RWPE2 (cell line): ENCODE data around the gene PIAS3.
"Not testable (repeated sequence)": the region's sequence is repeated elsewhere in the genome, so short reads cannot be mapped to it uniquely, and the experiment has no call there.

ENCODE experiments used
- ATAC-seq: fragments of 200-7000 bp; cut with Tn5 transposase; 3 replicates; pipeline ENCODE4 v1.9.1; 2021; ENCODE audit warnings: low read depth
- DNase-seq: peaks from one replicate; pipeline ENCODE4 v3.0.0-alpha.2; 2020; ENCODE audit warnings: low spot score
- H3K27ac ChIP-seq: fragments of 450-650 bp; 2 replicates; pipeline ENCODE4 v1.5.1; 2017; ENCODE audit warnings: mild to moderate bottlenecking; ENCODE audit not compliant: poor library complexity, severe bottlenecking
- H3K27me3 ChIP-seq: fragments of 250-450 bp; sonication (Bioruptor Pico); 2 replicates; pipeline ENCODE4 v1.5.1; 2021; ENCODE audit warnings: mild to moderate bottlenecking, moderate library complexity; ENCODE audit not compliant: insufficient read depth, poor library complexity, severe bottlenecking
- H3K36me3 ChIP-seq: fragments of 250-450 bp; sonication (Bioruptor Pico); 2 replicates; pipeline ENCODE4 v1.5.1; 2020; ENCODE audit warnings: low read depth, mild to moderate bottlenecking, moderate library complexity
- H3K4me1 ChIP-seq: fragments of 250-450 bp; sonication (Bioruptor Pico); 2 replicates; pipeline ENCODE4 v1.5.1; 2021; ENCODE audit warnings: mild to moderate bottlenecking, moderate library complexity; ENCODE audit not compliant: insufficient read depth, poor library complexity, severe bottlenecking
- H3K4me3 ChIP-seq: fragments of 250-450 bp; sonication (Bioruptor Pico); 2 replicates; pipeline ENCODE4 v1.5.1; 2021; ENCODE audit warnings: mild to moderate bottlenecking, moderate library complexity; ENCODE audit not compliant: severe bottlenecking
- H3K9me3 ChIP-seq: fragments of 250-450 bp; sonication (Bioruptor Pico); 2 replicates; pipeline ENCODE4 v1.5.1; 2021; ENCODE audit warnings: mild to moderate bottlenecking, moderate library complexity; ENCODE audit not compliant: severe bottlenecking
- TF ChIP-seq, protein P1 (sequence below): fragments of 450-650 bp; IDR thresholded peaks from one replicate; pipeline ENCODE4 v1.5.1; 2017; ENCODE audit warnings: mild to moderate bottlenecking, moderate library complexity; ENCODE audit not compliant: poor library complexity, severe bottlenecking

The PIAS3 gene

DNA sequence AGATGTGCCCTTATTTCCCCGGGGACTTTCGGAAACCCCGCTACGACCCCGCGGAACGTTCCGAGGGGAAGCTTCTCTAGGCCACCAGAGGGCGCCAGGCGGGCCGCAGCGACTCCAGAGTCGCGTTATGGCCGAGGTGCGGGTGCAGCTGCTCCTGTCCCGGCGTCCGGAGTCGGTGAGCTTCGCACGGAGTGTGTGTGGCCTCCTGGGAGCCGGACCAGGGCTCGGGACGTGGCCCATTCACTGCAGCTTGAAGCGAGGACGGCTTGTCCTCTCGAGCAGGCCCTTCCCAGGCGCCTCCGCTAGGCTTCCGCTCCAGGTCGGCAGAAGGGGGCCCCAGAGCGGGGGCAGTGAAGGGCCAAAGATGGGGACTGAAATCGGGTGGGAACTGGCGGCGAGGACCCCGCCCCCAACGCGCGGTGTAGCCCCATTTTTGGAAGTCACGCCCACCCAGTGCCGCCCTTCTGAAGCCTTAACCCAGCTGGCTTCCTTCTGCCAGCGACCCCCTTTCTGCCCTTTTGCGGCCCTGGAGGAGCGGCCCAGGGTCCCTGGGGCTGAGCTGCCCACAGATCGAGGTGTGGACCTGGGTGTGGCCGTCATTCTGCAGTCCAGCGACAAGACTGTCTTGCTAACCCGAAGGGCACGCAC is 13.2 kb downstream of the PIAS3 start, which contains the start of gene NUDT17:
TSS of gene NUDT17 (plus strand) at position 117 of the 648 bp plus-strand sequence. CDS start at position 128, 11 bp downstream.
- ATAC-seq (peak; percentile 66), DNase-seq (peak; percentile 74)
- Histone ChIP-seq H3K27me3 (no peaks in the 10 kb centered on the region), H3K27ac (no peak within 1 kb of the TSS), H3K9me3 (no peaks in the 10 kb centered on the region), H3K36me3 (peaks cover 30% of the 10 kb centered on the region), H3K4me3 (peak within 1 kb of the TSS; percentile 43), H3K4me1 (no peaks in the 10 kb centered on the region)
- TF ChIP-seq, protein P1, sequence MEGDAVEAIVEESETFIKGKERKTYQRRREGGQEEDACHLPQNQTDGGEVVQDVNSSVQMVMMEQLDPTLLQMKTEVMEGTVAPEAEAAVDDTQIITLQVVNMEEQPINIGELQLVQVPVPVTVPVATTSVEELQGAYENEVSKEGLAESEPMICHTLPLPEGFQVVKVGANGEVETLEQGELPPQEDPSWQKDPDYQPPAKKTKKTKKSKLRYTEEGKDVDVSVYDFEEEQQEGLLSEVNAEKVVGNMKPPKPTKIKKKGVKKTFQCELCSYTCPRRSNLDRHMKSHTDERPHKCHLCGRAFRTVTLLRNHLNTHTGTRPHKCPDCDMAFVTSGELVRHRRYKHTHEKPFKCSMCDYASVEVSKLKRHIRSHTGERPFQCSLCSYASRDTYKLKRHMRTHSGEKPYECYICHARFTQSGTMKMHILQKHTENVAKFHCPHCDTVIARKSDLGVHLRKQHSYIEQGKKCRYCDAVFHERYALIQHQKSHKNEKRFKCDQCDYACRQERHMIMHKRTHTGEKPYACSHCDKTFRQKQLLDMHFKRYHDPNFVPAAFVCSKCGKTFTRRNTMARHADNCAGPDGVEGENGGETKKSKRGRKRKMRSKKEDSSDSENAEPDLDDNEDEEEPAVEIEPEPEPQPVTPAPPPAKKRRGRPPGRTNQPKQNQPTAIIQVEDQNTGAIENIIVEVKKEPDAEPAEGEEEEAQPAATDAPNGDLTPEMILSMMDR, result peak; percentile 96

DNA sequence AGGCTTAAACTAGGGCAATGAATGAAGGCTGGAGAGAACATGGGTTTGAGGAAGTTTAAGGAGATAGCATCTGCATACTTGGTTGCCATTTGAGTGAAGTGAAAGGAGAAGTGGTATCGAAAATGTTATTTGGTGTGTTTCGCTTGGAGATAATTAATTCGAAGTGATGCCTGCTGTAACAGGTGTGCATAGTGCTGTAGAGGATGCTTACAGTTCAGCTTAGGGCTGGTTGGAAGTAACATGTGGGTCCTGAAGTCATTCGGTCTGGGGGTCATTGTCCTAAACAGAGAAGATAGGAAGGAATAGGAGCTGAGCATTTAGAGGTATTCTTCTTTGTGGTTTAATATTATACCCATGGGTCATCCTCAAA is 13.8 kb downstream of the PIAS3 start:
- DNase-seq (no peak), ATAC-seq (peak; percentile 40)
- no peaks in the 10 kb centered on the region for H3K27me3 ChIP-seq
- no peak overlapping the region for H3K27ac ChIP-seq
- TF ChIP-seq, protein P1, result no peak
- H3K9me3 ChIP-seq, result no peaks in the 10 kb centered on the region
- H3K36me3 ChIP-seq, result peaks cover 30% of the 10 kb centered on the region
- no peaks in the 10 kb centered on the region for H3K4me1 ChIP-seq
- peak overlapping the region; percentile 43 for H3K4me3 ChIP-seq

DNA sequence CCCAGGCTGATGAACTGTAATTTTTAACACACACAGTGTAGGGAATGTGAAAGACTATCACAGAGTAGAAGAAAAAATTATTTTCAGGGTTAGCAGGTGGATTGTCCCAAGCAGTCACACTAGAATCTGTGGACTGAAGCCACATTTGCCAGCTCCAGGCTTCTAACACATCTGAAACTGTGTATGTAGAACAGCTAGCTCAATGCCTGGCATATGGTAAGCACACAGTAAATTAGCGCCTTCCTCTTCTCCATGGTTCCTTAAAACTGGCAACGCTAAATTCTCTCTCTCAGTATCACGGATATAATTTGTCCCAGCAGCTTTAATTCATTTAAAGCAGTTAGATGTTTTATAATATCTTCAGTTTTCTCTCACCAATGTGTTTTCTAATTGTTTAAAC is 15.8 kb downstream of the PIAS3 start:
- TF ChIP-seq, protein P1, result no peak
- H3K27me3 ChIP-seq, result no peaks in the 10 kb centered on the region
- H3K9me3 ChIP-seq, result no peaks in the 10 kb centered on the region
- no peak for ATAC-seq
- no peak overlapping the region for H3K27ac ChIP-seq
- H3K36me3 ChIP-seq, result peaks cover 35% of the 10 kb centered on the region
- no peak for DNase-seq
- no peak overlapping the region for H3K4me3 ChIP-seq
- H3K4me1 ChIP-seq, result no peaks in the 10 kb centered on the region

DNA sequence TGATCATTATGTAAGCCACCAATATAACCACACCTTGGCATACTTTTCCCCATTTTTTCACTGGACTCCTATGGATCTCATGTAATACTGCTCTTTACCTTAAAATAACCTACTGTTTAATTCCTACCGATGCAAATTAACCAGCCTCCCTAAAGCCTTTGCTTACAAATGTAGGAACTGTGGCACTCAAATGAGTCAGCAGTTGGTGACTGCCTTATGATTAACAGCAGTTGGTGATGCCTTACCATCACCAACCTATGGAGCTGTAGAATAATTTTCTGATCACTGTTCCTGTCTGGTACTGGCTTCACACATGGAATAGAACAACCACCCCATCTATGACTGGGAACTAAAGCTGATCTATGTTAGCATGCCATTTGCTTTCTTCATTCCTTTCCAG is 21.2 kb downstream of the PIAS3 start:
- DNase-seq (no peak), ATAC-seq (no peak)
- H3K4me1 ChIP-seq, result no peaks in the 10 kb centered on the region
- TF ChIP-seq, protein P1, result no peak
- H3K4me3 ChIP-seq, result no peak overlapping the region
- no peak overlapping the region for H3K27ac ChIP-seq
- H3K27me3 ChIP-seq, result no peaks in the 10 kb centered on the region
- peaks cover 87% of the 10 kb centered on the region for H3K36me3 ChIP-seq
- H3K9me3 ChIP-seq, result no peaks in the 10 kb centered on the region

DNA sequence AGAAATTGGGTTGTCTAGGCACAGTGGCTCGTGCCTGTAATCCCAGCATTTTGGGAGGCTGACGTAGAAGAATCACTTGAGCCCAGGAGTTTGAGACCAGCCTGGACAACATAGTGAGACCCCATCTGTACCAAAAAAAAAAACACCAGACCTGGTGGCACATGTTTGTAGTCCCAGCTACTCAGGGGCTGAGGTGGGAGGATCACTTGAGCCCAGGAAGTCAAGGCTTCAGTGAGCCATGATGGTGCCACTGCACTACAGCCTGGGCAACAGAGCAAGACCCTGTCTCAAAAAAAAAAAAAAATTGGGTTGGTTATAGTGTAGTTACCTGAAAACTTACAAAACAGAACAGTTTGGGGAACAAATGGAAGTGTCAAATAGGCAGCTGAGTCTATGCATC is 28.1 kb downstream of the PIAS3 start:
- H3K4me1 ChIP-seq, H3K4me3 ChIP-seq, ATAC-seq, H3K27ac ChIP-seq, H3K9me3 ChIP-seq, H3K27me3 ChIP-seq, DNase-seq: not testable (repeated sequence)
- H3K36me3 ChIP-seq, result peaks cover 91% of the 10 kb centered on the region
